GM23338 (cell line): ENCODE data around the gene DCBLD1. TPM values are rescaled to one million over a fixed set of nuclear protein-coding genes. Genes with fewer than 3 reads are reported as not detected.

Experiments
- ATAC-seq: fragments of 200-7000 bp; cut with Tn5 transposase; 3 replicates; pipeline ENCODE4 v1.9.1; 2020
- DNase-seq: peaks from one replicate; pipeline ENCODE4 v3.0.0-alpha.2; 2015; ENCODE audit warnings: low spot score
- H2AFZ ChIP-seq: fragments of 200-600 bp; sonication (generic); 2 replicates; pipeline ENCODE4 v1.8.0; 2016; ENCODE audit warnings: antibody characterized with exemption, mild to moderate bottlenecking, moderate library complexity
- H3F3A ChIP-seq: fragments of 200-600 bp; sonication (generic); replicated peaks from 2 replicates; pipeline ENCODE4 v1.8.0; 2017; ENCODE audit warnings: antibody characterized with exemption, mixed run types, low read depth
- H3K27ac ChIP-seq: fragments of 200-600 bp; sonication (generic); 2 replicates; pipeline ENCODE4 v1.6.1; 2016; ENCODE audit warnings: low read depth
- H3K27me3 ChIP-seq: fragments of 200-600 bp; sonication (generic); 2 replicates; pipeline ENCODE4 v1.8.0; 2016; ENCODE audit warnings: mild to moderate bottlenecking, mixed run types, moderate library complexity; ENCODE audit not compliant: insufficient read depth
- H3K36me3 ChIP-seq: fragments of 200-600 bp; sonication (generic); 2 replicates; pipeline ENCODE4 v1.8.0; 2016; ENCODE audit warnings: mild to moderate bottlenecking; ENCODE audit not compliant: insufficient read depth
- H3K4me1 ChIP-seq: fragments of 200-600 bp; sonication (generic); 2 replicates; pipeline ENCODE4 v1.8.0; 2016; ENCODE audit warnings: mild to moderate bottlenecking, moderate library complexity; ENCODE audit not compliant: insufficient read depth
- H3K4me2 ChIP-seq: fragments of 200-600 bp; sonication (generic); 2 replicates; pipeline ENCODE4 v1.7.1; 2017; ENCODE audit warnings: mixed run types
- H3K4me3 ChIP-seq: fragments of 200-600 bp; sonication (generic); 2 replicates; pipeline ENCODE4 v1.6.1; 2016; ENCODE audit warnings: mixed run types
- H3K79me2 ChIP-seq: fragments of 200-600 bp; sonication (generic); replicated peaks from 2 replicates; pipeline ENCODE4 v1.8.0; 2017; ENCODE audit warnings: mild to moderate bottlenecking; ENCODE audit not compliant: insufficient read depth
- H3K9me2 ChIP-seq: fragments of 200-600 bp; sonication (generic); 2 replicates; pipeline ENCODE4 v1.8.0; 2017; ENCODE audit not compliant: insufficient read depth
- H4K20me1 ChIP-seq: fragments of 200-600 bp; sonication (generic); replicated peaks from 2 replicates; pipeline ENCODE4 v1.8.0; 2017; ENCODE audit warnings: mild to moderate bottlenecking; ENCODE audit not compliant: insufficient read depth
- H3K27ac Mint-ChIP-seq: 2 replicates; pipeline ENCODE4 v1.8.0; 2020; ENCODE audit warnings: inconsistent platforms, mild to moderate bottlenecking, moderate library complexity, mixed read lengths
- H3K27me3 Mint-ChIP-seq: 3 replicates; pipeline ENCODE4 v1.8.0; 2022; ENCODE audit warnings: low read depth, mild to moderate bottlenecking, moderate library complexity, mixed read lengths, inconsistent platforms; ENCODE audit not compliant: insufficient read depth, poor library complexity
- H3K36me3 Mint-ChIP-seq: 3 replicates; pipeline ENCODE4 v1.8.0; 2021; ENCODE audit warnings: low read depth, mild to moderate bottlenecking, inconsistent platforms, moderate library complexity, mixed read lengths
- H3K4me1 Mint-ChIP-seq: 3 replicates; pipeline ENCODE4 v1.8.0; 2020; ENCODE audit warnings: mild to moderate bottlenecking, inconsistent platforms, mixed read lengths
- H3K4me3 Mint-ChIP-seq: 3 replicates; pipeline ENCODE4 v1.8.0; 2021; ENCODE audit warnings: moderate library complexity, mild to moderate bottlenecking, inconsistent platforms, mixed read lengths
- H3K9me3 Mint-ChIP-seq: 3 replicates; pipeline ENCODE4 v1.8.0; 2020; ENCODE audit warnings: moderate library complexity, mild to moderate bottlenecking, inconsistent platforms, mixed read lengths
- CREB1 ChIP-seq: fragments of 250-450 bp; sonication (Bioruptor Pico); IDR thresholded peaks from 2 replicates; pipeline ENCODE4 v1.5.0; 2020; ENCODE audit warnings: low read depth, mild to moderate bottlenecking, moderate library complexity
- ETS1 ChIP-seq: IDR thresholded peaks from 2 replicates; pipeline ENCODE4 v1.6.1; 2016; ENCODE audit warnings: antibody characterized with exemption
- EZH2 ChIP-seq: fragments of 200-600 bp; sonication (generic); IDR thresholded peaks from one replicate; pipeline ENCODE4 v1.8.0; 2017; ENCODE audit warnings: antibody characterized with exemption, mild to moderate bottlenecking, low read depth; ENCODE audit not compliant: unreplicated experiment
- JUNB ChIP-seq: IDR thresholded peaks from one replicate; pipeline ENCODE4 v1.6.1; 2016; ENCODE audit warnings: antibody characterized with exemption; ENCODE audit not compliant: unreplicated experiment
- NANOG ChIP-seq: IDR thresholded peaks from 2 replicates; pipeline ENCODE4 v1.6.1; 2016; ENCODE audit warnings: antibody characterized with exemption, borderline replicate concordance
- POLR2AphosphoS5 ChIP-seq: IDR thresholded peaks from 2 replicates; pipeline ENCODE4 v1.6.1; 2016; ENCODE audit warnings: antibody characterized with exemption, low read depth
- REST ChIP-seq: IDR thresholded peaks from one replicate; pipeline ENCODE4 v1.6.1; 2018; ENCODE audit warnings: antibody characterized with exemption; ENCODE audit not compliant: unreplicated experiment
- ZNF114 ChIP-seq: fragments of 250-450 bp; sonication (Bioruptor Pico); IDR thresholded peaks from 2 replicates; pipeline ENCODE4 v1.5.0; 2020; ENCODE audit warnings: mild to moderate bottlenecking, moderate library complexity
- ZNF331 ChIP-seq: fragments of 250-450 bp; sonication (Bioruptor Pico); IDR thresholded peaks from 2 replicates; pipeline ENCODE4 v1.5.0; 2020; ENCODE audit warnings: low read depth, mild to moderate bottlenecking, moderate library complexity
- ZNF462 ChIP-seq: fragments of 250-450 bp; sonication (Bioruptor Pico); IDR thresholded peaks from 2 replicates; pipeline ENCODE4 v1.5.0; 2020; ENCODE audit warnings: mild to moderate bottlenecking, moderate library complexity
- polyA plus RNA-seq: library from polyadenylated mRNA; unstranded; fragments of >200 nt; fragmentation: Nextera tagmentation; extraction: Ambion mirVana; gene quantifications from 2 replicates; pipeline ENCODE4 v1.2.1, GENCODE V29; 2016
- total RNA-seq: library from RNA; depleted of rRNA; stranded (reverse); fragments of >200 nt; shearing (Covaris generic); gene quantifications from 2 replicates; pipeline ENCODE4 v1.2.3, GENCODE V29; 2014

The DCBLD1 gene
- total and polyA plus RNA-seq, 2 experiments from 2014 or later: 4.2 to 7.6 TPM

- TF ChIP-seq ZNF462 (CRISPR knock-in tag): no peak
- TF ChIP-seq POLR2AphosphoS5: no peak
- TF ChIP-seq JUNB: no peak
- TF ChIP-seq ETS1: no peak
Measured at GRCh38 chr6:117557951-117558350, 75.5 kb downstream of the DCBLD1 start (continued).

GRCh38 chr6:117558818-117559217, 76.3 kb downstream of the DCBLD1 start:
- Histone ChIP-seq H3K79me2 (no peaks in the 10 kb centered on the region), H3F3A (no peaks in the 10 kb centered on the region), H3K27me3 (no peaks in the 10 kb centered on the region), H2AFZ (no peak overlapping the region), H3K4me2 (no peak overlapping the region), H3K4me1 (no peaks in the 10 kb centered on the region), H3K9me2 (no peaks in the 10 kb centered on the region), H3K36me3 (no peaks in the 10 kb centered on the region), H3K4me3 (no peak overlapping the region), H3K27ac (no peak overlapping the region), H4K20me1 (no peaks in the 10 kb centered on the region)
- Mint-ChIP-seq H3K27ac (no peak overlapping the region), H3K4me3 (no peak overlapping the region), H3K9me3 (no peaks in the 10 kb centered on the region), H3K36me3 (peaks cover 3% of the 10 kb centered on the region; the same call in 2 of the 3 replicates), H3K27me3 (no peaks in the 10 kb centered on the region), H3K4me1 (no peaks in the 10 kb centered on the region)
- no peak for TF ChIP-seq REST
- TF ChIP-seq POLR2AphosphoS5: no peak
- no peak for TF ChIP-seq EZH2
- no peak for TF ChIP-seq JUNB
- no peak for TF ChIP-seq ETS1
- no peak for TF ChIP-seq CREB1 (CRISPR knock-in tag)
- no peak for TF ChIP-seq ZNF114 (CRISPR knock-in tag)
- TF ChIP-seq ZNF331 (CRISPR knock-in tag): no peak
- TF ChIP-seq NANOG: no peak
- ATAC-seq: no peak
- no peak for DNase-seq
